WERI-Rb-1 (cell line): ENCODE results near the gene ADCY2.

Experiments
- DNase-seq: peaks from one replicate; pipeline ENCODE4 v3.0.0-alpha.2; 2020
- H3K27ac ChIP-seq: fragments of 250-450 bp; sonication (Bioruptor Pico); 2 replicates; pipeline ENCODE4 v1.5.1; 2020; ENCODE audit warnings: mild to moderate bottlenecking, moderate library complexity
- H3K27me3 ChIP-seq: fragments of 250-450 bp; sonication (Bioruptor Pico); 2 replicates; pipeline ENCODE4 v1.5.1; 2021; ENCODE audit warnings: mild to moderate bottlenecking, low read depth, moderate library complexity; ENCODE audit not compliant: insufficient read depth, severe bottlenecking
- H3K36me3 ChIP-seq: fragments of 250-450 bp; sonication (Bioruptor Pico); 2 replicates; pipeline ENCODE4 v1.5.1; 2020; ENCODE audit warnings: mild to moderate bottlenecking, moderate library complexity
- H3K4me3 ChIP-seq: 2 replicates; pipeline ENCODE4 v1.5.1; 2011; ENCODE audit warnings: low read depth, mild to moderate bottlenecking, control low read depth, low read length
- H3K9me3 ChIP-seq: fragments of 250-450 bp; sonication (Bioruptor Pico); 2 replicates; pipeline ENCODE4 v1.5.1; 2021; ENCODE audit warnings: mild to moderate bottlenecking, moderate library complexity; ENCODE audit not compliant: severe bottlenecking
- TF ChIP-seq, protein P1 (sequence below): IDR thresholded peaks from 2 replicates; pipeline ENCODE4 v1.5.1; 2011; ENCODE audit warnings: low read depth, mild to moderate bottlenecking, control low read depth, inconsistent platforms, low read length

ADCY2 gene

DNA sequence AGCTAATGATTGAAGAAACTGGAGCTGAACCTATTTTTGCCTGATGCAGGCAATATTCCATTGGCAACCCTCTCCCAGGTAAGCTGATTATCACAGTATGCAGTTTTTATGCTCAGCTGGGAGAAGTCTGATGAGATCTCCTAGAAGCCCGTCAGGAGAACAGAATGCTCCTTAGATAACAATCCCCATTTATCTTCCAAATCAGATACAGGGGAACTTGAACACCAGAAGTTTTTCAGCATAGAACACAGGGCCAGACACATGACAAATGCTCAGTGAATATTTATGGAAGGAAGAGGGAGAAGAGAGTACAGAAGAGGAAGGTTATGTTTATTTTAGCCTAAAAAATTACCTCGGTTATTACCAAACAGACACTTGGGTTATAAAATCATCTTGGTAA lies 417.1 kb downstream of the ADCY2 start:
- no peak overlapping the region for H3K4me3 ChIP-seq
- no peak overlapping the region for H3K27ac ChIP-seq
- TF ChIP-seq, protein P1, sequence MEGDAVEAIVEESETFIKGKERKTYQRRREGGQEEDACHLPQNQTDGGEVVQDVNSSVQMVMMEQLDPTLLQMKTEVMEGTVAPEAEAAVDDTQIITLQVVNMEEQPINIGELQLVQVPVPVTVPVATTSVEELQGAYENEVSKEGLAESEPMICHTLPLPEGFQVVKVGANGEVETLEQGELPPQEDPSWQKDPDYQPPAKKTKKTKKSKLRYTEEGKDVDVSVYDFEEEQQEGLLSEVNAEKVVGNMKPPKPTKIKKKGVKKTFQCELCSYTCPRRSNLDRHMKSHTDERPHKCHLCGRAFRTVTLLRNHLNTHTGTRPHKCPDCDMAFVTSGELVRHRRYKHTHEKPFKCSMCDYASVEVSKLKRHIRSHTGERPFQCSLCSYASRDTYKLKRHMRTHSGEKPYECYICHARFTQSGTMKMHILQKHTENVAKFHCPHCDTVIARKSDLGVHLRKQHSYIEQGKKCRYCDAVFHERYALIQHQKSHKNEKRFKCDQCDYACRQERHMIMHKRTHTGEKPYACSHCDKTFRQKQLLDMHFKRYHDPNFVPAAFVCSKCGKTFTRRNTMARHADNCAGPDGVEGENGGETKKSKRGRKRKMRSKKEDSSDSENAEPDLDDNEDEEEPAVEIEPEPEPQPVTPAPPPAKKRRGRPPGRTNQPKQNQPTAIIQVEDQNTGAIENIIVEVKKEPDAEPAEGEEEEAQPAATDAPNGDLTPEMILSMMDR, result no peak
- peaks cover 20% of the 10 kb centered on the region for H3K36me3 ChIP-seq
- H3K27me3 ChIP-seq, result no peaks in the 10 kb centered on the region
- DNase-seq, result no peak
- H3K9me3 ChIP-seq, result no peaks in the 10 kb centered on the region

DNA sequence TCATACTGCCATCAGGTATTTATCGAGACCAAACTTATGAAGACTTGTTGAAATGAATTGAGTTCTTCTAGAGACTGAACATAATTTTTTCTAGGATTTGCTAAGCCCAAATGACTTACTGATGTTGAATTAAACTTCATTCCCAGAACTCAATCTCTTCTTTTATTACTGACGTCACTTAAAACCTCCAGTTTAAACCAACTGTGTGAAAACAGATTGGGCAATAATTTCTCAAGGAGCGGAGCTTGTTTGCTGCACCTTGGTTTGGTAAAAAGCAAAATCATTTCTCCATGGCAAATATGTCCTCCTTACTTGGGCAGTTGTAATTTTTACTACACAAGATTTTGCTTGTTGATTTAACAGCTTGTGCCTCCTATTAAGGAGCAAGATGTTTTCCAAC lies 417.6 kb downstream of the ADCY2 start:
- H3K4me3 ChIP-seq, result no peak overlapping the region
- no peaks in the 10 kb centered on the region for H3K9me3 ChIP-seq
- TF ChIP-seq, protein P1, result no peak
- H3K27ac ChIP-seq, result no peak overlapping the region
- DNase-seq, result no peak
- no peaks in the 10 kb centered on the region for H3K27me3 ChIP-seq
- peaks cover 17% of the 10 kb centered on the region for H3K36me3 ChIP-seq

DNA sequence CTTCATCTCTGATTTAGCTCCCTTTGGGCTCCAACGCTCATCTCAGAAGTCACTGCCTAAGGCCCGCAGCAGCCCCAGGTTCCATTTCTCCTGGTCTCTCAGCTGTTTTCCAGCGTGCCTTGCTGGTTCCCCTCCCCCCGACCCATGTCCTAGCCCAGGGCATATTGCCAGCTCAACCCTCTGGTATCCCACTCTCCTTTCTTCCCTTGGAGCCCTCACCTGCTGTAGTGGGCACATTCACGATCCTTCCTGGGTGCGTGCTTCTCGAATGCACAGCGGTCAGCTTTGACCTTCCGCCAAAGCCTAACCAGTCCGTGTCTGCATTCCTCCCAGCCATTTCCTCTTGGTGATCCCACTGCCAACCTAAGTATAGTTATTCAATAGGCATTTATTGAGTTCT lies 418.9 kb downstream of the ADCY2 start:
- DNase-seq, result no peak
- H3K4me3 ChIP-seq, result no peak overlapping the region
- H3K27me3 ChIP-seq, result no peaks in the 10 kb centered on the region
- no peaks in the 10 kb centered on the region for H3K9me3 ChIP-seq
- TF ChIP-seq, protein P1, result no peak
- peaks cover 22% of the 10 kb centered on the region for H3K36me3 ChIP-seq
- H3K27ac ChIP-seq, result no peak overlapping the region; the same call in 1 of the 2 replicates

DNA sequence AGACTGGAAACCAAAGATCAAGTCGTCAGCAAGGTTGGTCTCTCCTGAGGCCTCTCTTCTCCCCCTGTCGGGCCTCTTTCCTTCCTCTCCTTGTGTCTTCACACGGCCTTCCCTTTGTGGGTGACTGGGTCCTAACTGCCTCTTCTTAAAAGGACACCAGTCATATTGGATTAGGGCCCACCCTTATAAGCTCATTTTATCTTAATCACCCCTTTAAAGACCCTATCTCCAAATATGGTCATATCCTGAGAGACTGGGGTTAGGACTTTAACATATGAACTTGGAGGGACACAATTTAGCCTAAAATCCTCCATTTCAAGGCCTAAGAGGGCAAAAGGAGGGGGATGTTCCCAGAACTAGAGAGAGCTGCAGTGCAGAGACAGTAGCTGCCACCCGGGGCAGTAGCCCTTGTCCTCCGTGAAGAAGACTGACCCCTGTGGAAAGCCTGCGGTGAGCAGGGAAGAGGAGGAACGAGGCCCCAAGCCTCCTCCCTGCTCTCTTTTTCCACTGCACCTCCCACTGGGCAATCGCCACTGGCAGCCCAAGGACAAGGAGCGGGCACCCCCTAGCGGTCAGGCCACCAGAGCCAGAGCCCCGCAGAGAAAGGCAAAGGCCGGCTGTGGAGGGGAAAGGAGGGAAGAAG lies 420.1 kb downstream of the ADCY2 start:
- TF ChIP-seq, protein P1, result peak; percentile 96
- H3K9me3 ChIP-seq, result no peaks in the 10 kb centered on the region
- H3K27ac ChIP-seq, result peak overlapping the region; percentile 45
- DNase-seq, result peak; percentile 96
- peaks cover 22% of the 10 kb centered on the region for H3K36me3 ChIP-seq
- no peak overlapping the region; the same call in 1 of the 2 replicates for H3K4me3 ChIP-seq
- H3K27me3 ChIP-seq, result no peaks in the 10 kb centered on the region

DNA sequence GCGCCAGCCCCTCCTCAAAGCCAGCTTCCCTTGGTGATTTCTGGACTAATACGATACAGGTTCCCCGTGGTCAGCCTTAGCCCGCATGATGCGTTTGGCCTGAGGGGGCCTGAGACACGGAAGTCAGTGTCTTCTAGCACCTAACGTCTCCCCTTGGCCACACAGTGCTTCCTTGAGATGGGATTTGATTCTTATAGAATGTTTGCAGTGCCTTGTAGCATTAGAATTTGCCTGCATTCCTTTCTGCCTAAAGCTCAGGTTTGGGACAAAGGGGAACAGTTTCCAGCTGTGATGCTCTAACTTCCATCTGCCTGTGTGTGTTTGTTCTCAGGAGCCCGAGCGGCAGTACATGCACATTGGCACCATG lies 420.6 kb downstream of the ADCY2 start:
- Histone ChIP-seq H3K4me3 (no peak overlapping the region), H3K36me3 (peaks cover 25% of the 10 kb centered on the region), H3K9me3 (no peaks in the 10 kb centered on the region), H3K27me3 (no peaks in the 10 kb centered on the region), H3K27ac (peak overlapping the region; percentile 14; the same call in 1 of the 2 replicates)
- DNase-seq, result no peak
- TF ChIP-seq, protein P1, result no peak

DNA sequence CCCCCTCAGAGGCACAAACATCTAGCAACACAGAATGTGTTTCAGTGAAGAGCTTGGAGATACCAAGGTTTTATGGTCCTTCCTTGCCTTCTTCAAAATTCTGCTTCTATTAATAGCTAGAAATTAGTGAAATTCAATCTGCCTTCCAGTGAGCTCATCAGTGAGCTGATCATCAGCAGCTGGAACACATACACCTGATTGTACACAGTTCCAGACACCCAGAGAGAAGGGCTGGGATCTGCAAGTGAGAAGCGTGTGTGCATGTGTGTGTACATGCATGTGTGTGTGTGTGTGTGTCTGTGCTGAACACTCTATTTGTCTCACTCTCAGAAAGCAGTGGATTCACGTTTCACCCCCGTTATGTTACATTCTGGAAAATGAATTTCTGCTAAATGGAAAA lies 426.5 kb downstream of the ADCY2 start:
- Histone ChIP-seq H3K27ac (no peak overlapping the region), H3K4me3 (no peak overlapping the region), H3K36me3 (peaks cover 43% of the 10 kb centered on the region), H3K27me3 (no peaks in the 10 kb centered on the region), H3K9me3 (no peaks in the 10 kb centered on the region)
- TF ChIP-seq, protein P1, result no peak
- no peak for DNase-seq
